Nephron (organoid): ENCODE measurements around the gene SMYD1.
"Not testable (repeated sequence)": the region's sequence is repeated elsewhere in the genome, so short reads cannot be mapped to it uniquely, and the experiment has no call there.

Experiments used
- H3K27ac Mint-ChIP-seq, 3 experiments: 2 replicates each; pipeline ENCODE4 v1.8.0; 2020; ENCODE audit warnings: mixed read lengths in 3 of 3, mild to moderate bottlenecking in 2 of 3, moderate library complexity in 1 of 3
- H3K27me3 Mint-ChIP-seq: 2 replicates; pipeline ENCODE4 v1.8.0; 2021; ENCODE audit warnings: low read depth, mild to moderate bottlenecking, moderate library complexity, mixed read lengths
- H3K36me3 Mint-ChIP-seq: 2 replicates; pipeline ENCODE4 v1.8.0; 2020; ENCODE audit warnings: low read depth, mixed read lengths
- H3K4me1 Mint-ChIP-seq: 2 replicates; pipeline ENCODE4 v1.8.0; 2020; ENCODE audit warnings: mixed read lengths
- H3K4me3 Mint-ChIP-seq, 3 experiments: 2 replicates each; pipeline ENCODE4 v1.8.0; 2020; ENCODE audit warnings: mild to moderate bottlenecking in 3 of 3, mixed read lengths in 3 of 3, moderate library complexity in 2 of 3
- H3K9me3 Mint-ChIP-seq: 2 replicates; pipeline ENCODE4 v1.8.0; 2020; ENCODE audit warnings: mixed read lengths
- TF ChIP-seq, protein P1 (sequence below), 3 experiments: fragments of 200-600 bp; sonication (generic); IDR thresholded peaks; one replicate each; pipeline ENCODE4 v1.5.0; 2021; ENCODE audit warnings: antibody characterized with exemption in 3 of 3; ENCODE audit not compliant: unreplicated experiment in 3 of 3

The SMYD1 gene

DNA sequence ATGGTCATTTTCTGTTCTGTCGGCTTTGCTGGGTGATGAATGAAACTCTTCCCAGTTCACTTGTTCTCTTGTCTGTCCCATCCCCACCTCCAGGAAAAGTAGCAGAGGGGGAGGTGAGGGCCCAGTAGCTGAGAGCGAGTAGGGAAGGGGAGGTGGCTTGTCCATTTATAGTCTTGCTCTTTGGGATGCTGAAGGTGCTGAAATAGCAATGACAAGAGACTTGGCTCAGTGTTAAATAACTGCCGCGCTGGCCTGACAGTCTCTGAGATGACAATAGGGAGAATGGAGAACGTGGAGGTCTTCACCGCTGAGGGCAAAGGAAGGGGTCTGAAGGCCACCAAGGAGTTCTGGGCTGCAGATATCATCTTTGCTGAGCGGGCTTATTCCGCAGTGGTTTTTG, at the start of gene SMYD1:
SMYD1 (plus strand) TSS at position 228 of the 400 bp plus-strand sequence; CDS start at position 268, 40 bp downstream.
- H3K9me3 Mint-ChIP-seq: no peaks in the 10 kb centered on the region
- TF ChIP-seq, protein P1, sequence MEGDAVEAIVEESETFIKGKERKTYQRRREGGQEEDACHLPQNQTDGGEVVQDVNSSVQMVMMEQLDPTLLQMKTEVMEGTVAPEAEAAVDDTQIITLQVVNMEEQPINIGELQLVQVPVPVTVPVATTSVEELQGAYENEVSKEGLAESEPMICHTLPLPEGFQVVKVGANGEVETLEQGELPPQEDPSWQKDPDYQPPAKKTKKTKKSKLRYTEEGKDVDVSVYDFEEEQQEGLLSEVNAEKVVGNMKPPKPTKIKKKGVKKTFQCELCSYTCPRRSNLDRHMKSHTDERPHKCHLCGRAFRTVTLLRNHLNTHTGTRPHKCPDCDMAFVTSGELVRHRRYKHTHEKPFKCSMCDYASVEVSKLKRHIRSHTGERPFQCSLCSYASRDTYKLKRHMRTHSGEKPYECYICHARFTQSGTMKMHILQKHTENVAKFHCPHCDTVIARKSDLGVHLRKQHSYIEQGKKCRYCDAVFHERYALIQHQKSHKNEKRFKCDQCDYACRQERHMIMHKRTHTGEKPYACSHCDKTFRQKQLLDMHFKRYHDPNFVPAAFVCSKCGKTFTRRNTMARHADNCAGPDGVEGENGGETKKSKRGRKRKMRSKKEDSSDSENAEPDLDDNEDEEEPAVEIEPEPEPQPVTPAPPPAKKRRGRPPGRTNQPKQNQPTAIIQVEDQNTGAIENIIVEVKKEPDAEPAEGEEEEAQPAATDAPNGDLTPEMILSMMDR (IDR thresholded peaks at IDR 0.05; ENCODE audit: unreplicated experiment in 3 of 3): no peak
- no peaks in the 10 kb centered on the region for H3K27me3 Mint-ChIP-seq
- no peaks in the 10 kb centered on the region for H3K36me3 Mint-ChIP-seq
- peak within 1 kb of the TSS; percentile 74 to 85 (median 83) for H3K27ac Mint-ChIP-seq
- H3K4me3 Mint-ChIP-seq: peak within 1 kb of the TSS; percentile 53 to 90 (median 83)
- H3K4me1 Mint-ChIP-seq: peaks cover 17% of the 10 kb centered on the region

DNA sequence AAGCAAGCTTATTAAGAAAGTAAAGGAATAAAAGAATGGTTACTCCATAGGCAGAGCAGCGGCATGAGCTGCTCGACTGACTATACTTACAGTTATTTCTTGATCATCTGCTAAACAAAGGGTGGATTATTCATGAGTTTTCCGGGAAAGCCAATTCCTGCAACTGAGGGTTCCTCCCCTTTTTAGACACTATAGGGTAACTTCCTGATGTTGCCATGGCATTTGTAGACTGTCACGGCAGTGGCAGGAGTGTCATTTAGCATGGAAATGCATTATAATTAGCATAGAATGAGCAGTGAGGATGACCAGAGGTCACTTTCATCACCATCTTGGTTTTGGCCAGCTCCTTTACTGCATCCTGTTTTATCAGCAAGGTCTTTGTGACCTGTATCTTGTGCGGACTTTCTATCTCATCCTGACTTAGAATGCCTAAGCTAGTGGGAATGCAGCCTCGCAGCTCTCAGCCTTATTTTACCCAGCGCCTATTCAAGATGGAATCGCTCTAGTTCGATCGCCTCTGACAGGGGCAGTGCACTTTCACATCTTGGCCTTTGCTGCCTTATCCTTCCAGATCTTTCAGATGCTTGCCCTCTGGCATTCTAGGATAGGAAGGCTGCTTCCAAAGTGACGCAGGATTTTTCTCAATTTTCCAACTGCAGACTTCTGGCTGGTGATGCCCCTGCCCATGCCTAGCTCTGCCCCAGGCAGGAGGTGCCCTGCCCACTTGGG, 49.4 kb upstream of the SMYD1 start:
- not testable (repeated sequence) for H3K27me3 Mint-ChIP-seq, H3K9me3 Mint-ChIP-seq
- peak overlapping the region in 1 of 3 experiments; percentile 99 for H3K27ac Mint-ChIP-seq

GRCh38 chr2:88018909-88019308, 48.7 kb upstream of the SMYD1 start:
- peak overlapping the region in 1 of 3 experiments; percentile 10 for H3K27ac Mint-ChIP-seq
- no peaks in the 10 kb centered on the region for H3K9me3 Mint-ChIP-seq
- H3K4me3 Mint-ChIP-seq: no peak overlapping the region
- H3K36me3 Mint-ChIP-seq: peaks cover 4% of the 10 kb centered on the region
- peaks cover 7% of the 10 kb centered on the region for H3K27me3 Mint-ChIP-seq
- H3K4me1 Mint-ChIP-seq: peaks cover 23% of the 10 kb centered on the region
- TF ChIP-seq, protein P1 (IDR thresholded peaks at IDR 0.05; ENCODE audit: unreplicated experiment in 3 of 3): no peak

More for the DNA sequence above, 49.4 kb upstream of the SMYD1 start:
- H3K4me3 Mint-ChIP-seq: peak overlapping the region; percentile 95 to 100 (median 95)
- not testable (repeated sequence) for H3K36me3 Mint-ChIP-seq
- H3K4me1 Mint-ChIP-seq: peaks cover 23% of the 10 kb centered on the region

GRCh38 chr2:88019985-88020384, 47.6 kb upstream of the SMYD1 start:
- H3K27ac Mint-ChIP-seq: no peak overlapping the region
- H3K4me1 Mint-ChIP-seq: peaks cover 23% of the 10 kb centered on the region
- H3K36me3 Mint-ChIP-seq: peaks cover 9% of the 10 kb centered on the region
- TF ChIP-seq, protein P1 (IDR thresholded peaks at IDR 0.05; ENCODE audit: unreplicated experiment in 3 of 3): no peak
- H3K27me3 Mint-ChIP-seq: peaks cover 7% of the 10 kb centered on the region
- no peak overlapping the region for H3K4me3 Mint-ChIP-seq
- H3K9me3 Mint-ChIP-seq: no peaks in the 10 kb centered on the region

GRCh38 chr2:88022669-88022921, 45.0 kb upstream of the SMYD1 start:
- peaks cover 13% of the 10 kb centered on the region for H3K4me1 Mint-ChIP-seq
- no peaks in the 10 kb centered on the region for H3K9me3 Mint-ChIP-seq
- TF ChIP-seq, protein P1 (IDR thresholded peaks at IDR 0.05; ENCODE audit: unreplicated experiment in 3 of 3): no peak
- H3K36me3 Mint-ChIP-seq: peaks cover 28% of the 10 kb centered on the region
- peaks cover 6% of the 10 kb centered on the region for H3K27me3 Mint-ChIP-seq
- H3K27ac Mint-ChIP-seq: no peak overlapping the region
- no peak overlapping the region for H3K4me3 Mint-ChIP-seq

DNA sequence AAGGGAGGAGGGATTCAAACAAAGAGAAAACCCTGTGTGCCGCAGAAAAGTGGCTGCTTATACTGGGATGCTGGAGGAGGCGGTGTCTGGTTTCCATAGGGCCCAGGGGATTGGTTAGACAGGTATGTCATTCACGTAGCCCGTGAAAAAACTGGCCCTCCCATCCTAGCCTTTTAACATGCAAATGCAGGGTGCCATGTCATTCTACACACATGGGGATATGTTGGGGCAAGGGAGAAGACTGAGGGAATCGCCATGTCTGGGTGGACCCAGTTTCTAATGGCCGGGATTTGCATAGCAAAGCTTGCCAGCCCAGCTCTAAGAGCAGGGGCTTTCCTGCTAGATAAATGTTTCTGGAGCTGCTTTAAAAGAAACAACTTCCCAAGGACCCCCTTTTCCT, 43.1 kb upstream of the SMYD1 start:
- TF ChIP-seq, protein P1 (IDR thresholded peaks at IDR 0.05; ENCODE audit: unreplicated experiment in 3 of 3): no peak
- Mint-ChIP-seq H3K27me3 (peaks cover 4% of the 10 kb centered on the region), H3K4me1 (peaks cover 1% of the 10 kb centered on the region), H3K27ac (no peak overlapping the region), H3K4me3 (no peak overlapping the region), H3K36me3 (peaks cover 46% of the 10 kb centered on the region), H3K9me3 (no peaks in the 10 kb centered on the region)
